K562 (cell line): Measurements from ENCODE around the gene MFN1. TPM values are rescaled to one million over a fixed set of nuclear protein-coding genes. Genes with fewer than 3 reads are reported as not detected.

ENCODE experiments used
- DDX20 ChIP-seq: fragments of 450-650 bp; IDR thresholded peaks from 2 replicates; pipeline ENCODE4 v1.6.1; 2016; ENCODE audit warnings: missing genetic modification characterization, low read depth, mild to moderate bottlenecking, missing compliant biosample characterization, moderate library complexity
- ELF2 ChIP-seq: fragments of 250-450 bp; sonication (Bioruptor Pico); IDR thresholded peaks from 2 replicates; pipeline ENCODE4 v1.5.0; 2021; ENCODE audit warnings: mild to moderate bottlenecking
- FIP1L1 ChIP-seq: fragments of 200-400 bp; formaldehyde crosslinking; IDR thresholded peaks from 2 replicates; pipeline ENCODE4 v1.6.1; 2018; ENCODE audit warnings: mild to moderate bottlenecking, low read depth, low read length; ENCODE audit not compliant: poor library complexity, severe bottlenecking
- GATA2 ChIP-seq: sonication (generic); formaldehyde crosslinking; IDR thresholded peaks from 2 replicates; pipeline ENCODE4 v1.4.0; 2020; ENCODE audit warnings: mild to moderate bottlenecking, missing genetic modification reagents
- GTF2A2 ChIP-seq: IDR thresholded peaks from 2 replicates; pipeline ENCODE4 v1.6.1; 2016; ENCODE audit warnings: mild to moderate bottlenecking, missing genetic modification characterization, missing compliant biosample characterization
- JUN ChIP-seq, 2 experiments: sonication (generic) in 1 of 2; formaldehyde crosslinking in 1 of 2; IDR thresholded peaks; 2 replicates each; pipeline versions ENCODE4 v1.6.1 to v1.8.0; 2012 to 2022; ENCODE audit warnings: borderline replicate concordance in 2 of 2, mild to moderate bottlenecking in 2 of 2, improper control_type of control experiment in 1 of 2, low read depth in 1 of 2, low read length in 1 of 2, missing genetic modification reagents in 1 of 2
- MAZ ChIP-seq, 2 experiments: fragments of 450-650 bp in 1 of 2; sonication (generic) in 1 of 2; formaldehyde crosslinking; IDR thresholded peaks in 1 of 2; conservative IDR thresholded peaks in 1 of 2; 2 replicates each; pipeline versions ENCODE4 v1.4.0 to v1.5.0; 2020; ENCODE audit warnings: mild to moderate bottlenecking in 1 of 2, missing genetic modification reagents in 1 of 2
- NR1H2 ChIP-seq: sonication (generic); formaldehyde crosslinking; IDR thresholded peaks from 2 replicates; pipeline ENCODE4 v1.4.0; 2020; ENCODE audit warnings: mild to moderate bottlenecking, missing genetic modification reagents
- PPARD ChIP-seq: fragments of 250-450 bp; sonication (Bioruptor Pico); IDR thresholded peaks from 2 replicates; pipeline ENCODE4 v1.8.0; 2022; ENCODE audit warnings: inconsistent platforms, mild to moderate bottlenecking, moderate library complexity
- RBBP5 ChIP-seq: fragments of 200-600 bp; sonication (generic); IDR thresholded peaks from 2 replicates; pipeline ENCODE4 v1.6.1; 2012; ENCODE audit warnings: borderline replicate concordance, mild to moderate bottlenecking, low read length, control low read depth, inconsistent platforms; ENCODE audit not compliant: insufficient read depth, poor library complexity, severe bottlenecking
- SIN3B ChIP-seq: fragments of 450-650 bp; IDR thresholded peaks from 2 replicates; pipeline ENCODE4 v1.6.1; 2017; ENCODE audit warnings: low read depth, mild to moderate bottlenecking, moderate library complexity
- SNIP1 ChIP-seq: fragments of 450-650 bp; IDR thresholded peaks from 2 replicates; pipeline ENCODE4 v1.7.1; 2017; ENCODE audit warnings: low read depth, mild to moderate bottlenecking
- TEAD2 ChIP-seq: fragments of 450-650 bp; IDR thresholded peaks from 2 replicates; pipeline ENCODE4 v1.6.1; 2016; ENCODE audit warnings: missing genetic modification characterization, control low read depth, missing compliant biosample characterization
- ZBTB1 ChIP-seq: sonication (generic); formaldehyde crosslinking; IDR thresholded peaks from 2 replicates; pipeline ENCODE4 v1.8.1; 2023; ENCODE audit warnings: missing genetic modification reagents, low read depth, mild to moderate bottlenecking, borderline replicate concordance
- ZNF124 ChIP-seq: sonication (generic); formaldehyde crosslinking; IDR thresholded peaks from 2 replicates; pipeline ENCODE4 v1.8.1; 2022; ENCODE audit warnings: missing genetic modification reagents
- ZNF184 ChIP-seq: sonication (generic); formaldehyde crosslinking; IDR thresholded peaks from 2 replicates; pipeline ENCODE4 v1.5.0; 2020; ENCODE audit warnings: missing genetic modification reagents
- polyA plus RNA-seq, 8 experiments: library from polyadenylated mRNA; depleted of rRNA in 4 of 8; stranded (reverse) in 5 of 8; unstranded in 3 of 8; fragments of >200 nt; fragmentation: Nextera tagmentation in 2 of 8; fragmentation: Illumina TruSeq in 1 of 8; extraction: Ambion mirVana in 2 of 8; extraction: Trizol in 1 of 8; gene quantifications; 2 replicates each; pipeline versions ENCODE4 v1.2.1 to v1.2.3, GENCODE V29; 2011 to 2014; ENCODE audit warnings: inconsistent platforms in 1 of 8, missing spikeins in 1 of 8
- total RNA-seq, 7 experiments: library from RNA; depleted of rRNA in 6 of 7; stranded (reverse); fragments of >200 nt in 6 of 7; fragmentation: Illumina TruSeq in 2 of 7; extraction: Trizol in 2 of 7; gene quantifications; 2 replicates each; pipeline versions ENCODE4 v1.2.1 to v1.2.3, GENCODE V29; 2011 to 2021; ENCODE audit warnings: low replicate concordance in 1 of 7
- TF ChIP-seq, protein P1 (sequence below): sonication (generic); formaldehyde crosslinking; IDR thresholded peaks from 2 replicates; pipeline ENCODE4 v1.4.0; 2020; ENCODE audit warnings: mild to moderate bottlenecking, missing genetic modification reagents
- TF ChIP-seq, protein P2 (sequence below): sonication (generic); formaldehyde crosslinking; IDR thresholded peaks from 2 replicates; pipeline ENCODE4 v1.8.1; 2023; ENCODE audit warnings: mild to moderate bottlenecking, missing genetic modification reagents
- TF ChIP-seq, protein P3 (sequence below), 2 experiments: fragments of 150-350 bp in 1 of 2; IDR thresholded peaks; 2 replicates each; pipeline ENCODE4 v1.6.1; 2012 to 2016; ENCODE audit warnings: low read depth in 2 of 2, low read length in 2 of 2, mild to moderate bottlenecking in 1 of 2, moderate library complexity in 1 of 2

MFN1 gene
- total and polyA plus RNA-seq, 9 of the 15 experiments (the other 6 are each of a cell fraction or from before 2014, with no cell fraction given): 10.5 to 42.7 (median 22.6) TPM

DNA sequence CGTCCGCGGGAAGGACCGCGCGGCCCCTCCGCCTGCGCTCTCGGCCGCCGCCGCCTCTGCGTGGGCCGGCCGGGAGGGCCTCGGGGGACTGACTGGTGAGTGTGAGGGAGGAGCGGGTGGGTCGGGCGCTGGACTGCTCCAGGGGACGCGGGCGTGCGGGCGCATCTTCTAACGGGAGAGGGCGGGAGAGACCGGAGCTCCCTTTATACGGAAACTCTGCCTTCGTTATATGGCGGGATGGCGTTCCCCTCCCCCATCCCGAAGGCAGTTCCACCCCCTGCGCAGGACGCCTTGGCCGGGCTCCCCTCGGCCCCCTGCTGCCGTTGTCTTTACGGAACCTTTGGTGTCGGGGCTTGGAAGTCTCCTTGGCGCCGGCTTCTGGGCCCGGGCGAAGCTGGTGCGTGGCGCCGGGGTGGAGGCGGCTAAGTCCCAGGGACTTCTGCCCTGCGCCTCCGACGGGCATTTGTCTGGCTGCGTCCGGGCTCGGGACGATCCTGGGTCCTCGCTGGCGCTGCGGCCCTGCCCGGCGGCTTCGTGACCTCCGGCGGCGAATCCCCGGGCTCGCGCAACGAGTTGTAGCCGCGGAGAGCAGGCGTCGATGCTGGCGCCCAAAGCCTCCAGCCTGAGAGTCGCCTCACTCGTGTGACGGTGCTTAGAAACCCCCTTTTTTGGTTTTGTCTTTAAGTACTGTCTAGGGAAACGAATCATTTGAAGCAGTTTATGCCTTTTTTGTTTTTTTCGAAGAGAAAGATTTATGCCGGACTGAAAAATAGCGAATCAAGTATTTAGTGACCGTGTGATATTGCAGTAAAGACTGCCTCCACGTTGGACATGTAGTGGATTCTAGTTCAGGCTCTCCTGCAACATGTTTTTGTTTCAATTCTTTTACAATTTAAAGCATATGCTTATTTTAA is 24.1 kb upstream of the MFN1 start (continued):
- TF ChIP-seq, protein P1, sequence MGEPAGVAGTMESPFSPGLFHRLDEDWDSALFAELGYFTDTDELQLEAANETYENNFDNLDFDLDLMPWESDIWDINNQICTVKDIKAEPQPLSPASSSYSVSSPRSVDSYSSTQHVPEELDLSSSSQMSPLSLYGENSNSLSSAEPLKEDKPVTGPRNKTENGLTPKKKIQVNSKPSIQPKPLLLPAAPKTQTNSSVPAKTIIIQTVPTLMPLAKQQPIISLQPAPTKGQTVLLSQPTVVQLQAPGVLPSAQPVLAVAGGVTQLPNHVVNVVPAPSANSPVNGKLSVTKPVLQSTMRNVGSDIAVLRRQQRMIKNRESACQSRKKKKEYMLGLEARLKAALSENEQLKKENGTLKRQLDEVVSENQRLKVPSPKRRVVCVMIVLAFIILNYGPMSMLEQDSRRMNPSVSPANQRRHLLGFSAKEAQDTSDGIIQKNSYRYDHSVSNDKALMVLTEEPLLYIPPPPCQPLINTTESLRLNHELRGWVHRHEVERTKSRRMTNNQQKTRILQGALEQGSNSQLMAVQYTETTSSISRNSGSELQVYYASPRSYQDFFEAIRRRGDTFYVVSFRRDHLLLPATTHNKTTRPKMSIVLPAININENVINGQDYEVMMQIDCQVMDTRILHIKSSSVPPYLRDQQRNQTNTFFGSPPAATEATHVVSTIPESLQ (CRISPR knock-in tag): no peak
- TF ChIP-seq GTF2A2 (tag) (no peak), RBBP5 (peak; percentile 89), FIP1L1 (peak; percentile 87), MAZ (CRISPR knock-in tag; conservative IDR thresholded peaks at IDR 0.05 in 1 of 2, IDR thresholded peaks at IDR 0.05 in 1 of 2) (no peak; a peak in 1 of 4 replicates), ZNF184 (no peak), DDX20 (tag) (no peak), ZBTB1 (CRISPR knock-in tag) (peak; percentile 19; the same call in 1 of the 2 replicates), JUN (IDR thresholded peaks at IDR 0.05; ENCODE audit: borderline replicate concordance, low read depth, low read length) (no peak), JUN (CRISPR knock-in tag; IDR thresholded peaks at IDR 0.05; ENCODE audit: borderline replicate concordance) (0 out of 2 replicates have a peak, but pooled peaks have one; percentile 58), ELF2 (CRISPR knock-in tag) (0 out of 2 replicates have a peak, but pooled peaks have one; percentile 57), SIN3B (no peak), NR1H2 (CRISPR knock-in tag) (no peak; the same call in 1 of the 2 replicates), ZNF124 (CRISPR knock-in tag) (no peak), PPARD (CRISPR knock-in tag) (no peak), GATA2 (CRISPR knock-in tag) (no peak), SNIP1 (no peak), TEAD2 (tag) (no peak)
- TF ChIP-seq, protein P2, sequence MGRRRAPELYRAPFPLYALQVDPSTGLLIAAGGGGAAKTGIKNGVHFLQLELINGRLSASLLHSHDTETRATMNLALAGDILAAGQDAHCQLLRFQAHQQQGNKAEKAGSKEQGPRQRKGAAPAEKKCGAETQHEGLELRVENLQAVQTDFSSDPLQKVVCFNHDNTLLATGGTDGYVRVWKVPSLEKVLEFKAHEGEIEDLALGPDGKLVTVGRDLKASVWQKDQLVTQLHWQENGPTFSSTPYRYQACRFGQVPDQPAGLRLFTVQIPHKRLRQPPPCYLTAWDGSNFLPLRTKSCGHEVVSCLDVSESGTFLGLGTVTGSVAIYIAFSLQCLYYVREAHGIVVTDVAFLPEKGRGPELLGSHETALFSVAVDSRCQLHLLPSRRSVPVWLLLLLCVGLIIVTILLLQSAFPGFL (CRISPR knock-in tag): 0 out of 2 replicates have a peak, but pooled peaks have one; percentile 10
- TF ChIP-seq, protein P3, sequence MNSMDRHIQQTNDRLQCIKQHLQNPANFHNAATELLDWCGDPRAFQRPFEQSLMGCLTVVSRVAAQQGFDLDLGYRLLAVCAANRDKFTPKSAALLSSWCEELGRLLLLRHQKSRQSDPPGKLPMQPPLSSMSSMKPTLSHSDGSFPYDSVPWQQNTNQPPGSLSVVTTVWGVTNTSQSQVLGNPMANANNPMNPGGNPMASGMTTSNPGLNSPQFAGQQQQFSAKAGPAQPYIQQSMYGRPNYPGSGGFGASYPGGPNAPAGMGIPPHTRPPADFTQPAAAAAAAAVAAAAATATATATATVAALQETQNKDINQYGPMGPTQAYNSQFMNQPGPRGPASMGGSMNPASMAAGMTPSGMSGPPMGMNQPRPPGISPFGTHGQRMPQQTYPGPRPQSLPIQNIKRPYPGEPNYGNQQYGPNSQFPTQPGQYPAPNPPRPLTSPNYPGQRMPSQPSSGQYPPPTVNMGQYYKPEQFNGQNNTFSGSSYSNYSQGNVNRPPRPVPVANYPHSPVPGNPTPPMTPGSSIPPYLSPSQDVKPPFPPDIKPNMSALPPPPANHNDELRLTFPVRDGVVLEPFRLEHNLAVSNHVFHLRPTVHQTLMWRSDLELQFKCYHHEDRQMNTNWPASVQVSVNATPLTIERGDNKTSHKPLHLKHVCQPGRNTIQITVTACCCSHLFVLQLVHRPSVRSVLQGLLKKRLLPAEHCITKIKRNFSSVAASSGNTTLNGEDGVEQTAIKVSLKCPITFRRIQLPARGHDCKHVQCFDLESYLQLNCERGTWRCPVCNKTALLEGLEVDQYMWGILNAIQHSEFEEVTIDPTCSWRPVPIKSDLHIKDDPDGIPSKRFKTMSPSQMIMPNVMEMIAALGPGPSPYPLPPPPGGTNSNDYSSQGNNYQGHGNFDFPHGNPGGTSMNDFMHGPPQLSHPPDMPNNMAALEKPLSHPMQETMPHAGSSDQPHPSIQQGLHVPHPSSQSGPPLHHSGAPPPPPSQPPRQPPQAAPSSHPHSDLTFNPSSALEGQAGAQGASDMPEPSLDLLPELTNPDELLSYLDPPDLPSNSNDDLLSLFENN (IDR thresholded peaks at IDR 0.05; ENCODE audit: low read depth in 2 of 2, low read length in 2 of 2): 0 out of 4 replicates have a peak, but pooled peaks of 1 of the 2 experiments have one; percentile 2
